ENCODE results near the gene GGTLC1.

The GGTLC1 gene

DNA sequence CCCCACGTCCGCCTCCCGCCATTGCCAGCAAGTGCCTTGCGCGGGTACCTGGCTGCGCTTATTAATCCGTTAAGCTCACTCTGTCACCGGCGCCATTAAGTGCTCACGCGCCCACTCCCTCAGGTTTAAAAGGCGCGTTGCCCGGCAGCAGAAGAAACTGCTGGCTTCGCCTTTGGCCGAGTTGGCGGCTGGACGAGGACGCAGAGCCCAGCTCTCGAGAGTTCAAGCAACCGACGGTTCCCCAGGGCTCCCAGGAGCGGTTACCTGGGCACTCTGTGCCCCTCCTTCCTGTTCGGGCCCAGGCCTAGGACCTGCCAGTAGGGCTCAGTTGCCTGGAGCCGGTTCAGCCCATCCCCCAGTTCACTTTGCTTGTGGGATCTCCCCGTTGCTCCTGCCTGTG, at the start of gene GGTLC1:
Gene GGTLC1 (minus strand): TSS at position 219 of the 400 bp plus-strand sequence. CDS start 2,168 bp downstream, outside the sequence.
- H4K20me1 ChIP-seq (ENCODE audit: insufficient read depth, low read length) = no peaks in the 10 kb centered on the region
- H2AFZ ChIP-seq (ENCODE audit: low read depth, low read length) = no peak within 1 kb of the TSS
- no peaks in the 10 kb centered on the region for H3K4me1 ChIP-seq (ENCODE audit: insufficient read depth, low read length)
- H3K79me2 ChIP-seq (ENCODE audit: insufficient read depth, low read length) = no peaks in the 10 kb centered on the region
- H3K4me2 ChIP-seq (ENCODE audit: insufficient read depth, low read length) = no peak within 1 kb of the TSS
- no peak for ATAC-seq (ENCODE audit: insufficient read depth, low read depth)
- H3K36me3 ChIP-seq (ENCODE audit: insufficient read depth, low read length) = no peaks in the 10 kb centered on the region
- no peak within 1 kb of the TSS for H3K4me3 ChIP-seq (ENCODE audit: low read depth in 1 of 2, low read length in 2 of 2)
- no peak for DNase-seq
- no peak within 1 kb of the TSS for H3K27ac ChIP-seq (ENCODE audit: low read length)
- TF ChIP-seq EZH2 (IDR thresholded peaks at IDR 0.05; ENCODE audit: borderline replicate concordance, low read depth, low read length, severe bottlenecking) (no peak), CTCF (IDR thresholded peaks at IDR 0.05; ENCODE audit: borderline replicate concordance, extremely low read depth, low read length, poor library complexity, severe bottlenecking) (no peak)
- no peak within 1 kb of the TSS for H3K9ac ChIP-seq (ENCODE audit: low read depth, low read length)
- H3K27me3 ChIP-seq (ENCODE audit: insufficient read depth, low read length, poor library complexity) = no peaks in the 10 kb centered on the region
- H3K9me3 ChIP-seq (ENCODE audit: insufficient read depth, low read length, severe bottlenecking) = no peaks in the 10 kb centered on the region

DNA sequence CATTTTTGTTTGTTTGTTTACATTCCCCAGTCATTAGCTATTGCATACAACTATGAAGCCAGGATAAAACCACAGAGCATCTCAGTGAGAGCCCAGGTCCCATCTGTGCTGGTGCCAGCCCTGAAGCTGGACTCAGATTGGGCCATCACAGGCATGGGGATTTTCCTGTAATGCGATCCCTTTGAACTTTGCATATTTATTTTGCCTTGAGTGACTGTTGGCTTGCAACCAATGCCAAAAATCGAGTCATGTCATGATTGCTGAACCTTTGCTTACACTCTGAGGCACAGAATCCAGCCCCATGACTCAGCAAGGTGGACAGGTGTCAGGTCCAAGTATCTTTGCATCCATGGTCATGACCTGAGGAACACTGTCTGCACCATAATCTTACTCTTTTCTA, 46.2 kb upstream of the GGTLC1 start:
- no peaks in the 10 kb centered on the region for H4K20me1 ChIP-seq (ENCODE audit: insufficient read depth, low read length)
- H3K4me3 ChIP-seq (ENCODE audit: low read depth in 1 of 2, low read length in 2 of 2) = no peak overlapping the region
- H3K9ac ChIP-seq (ENCODE audit: low read depth, low read length) = no peak overlapping the region
- no peaks in the 10 kb centered on the region for H3K36me3 ChIP-seq (ENCODE audit: insufficient read depth, low read length)
- no peak overlapping the region for H2AFZ ChIP-seq (ENCODE audit: low read depth, low read length)
- no peaks in the 10 kb centered on the region for H3K9me3 ChIP-seq (ENCODE audit: insufficient read depth, low read length, severe bottlenecking)
- no peaks in the 10 kb centered on the region for H3K27me3 ChIP-seq (ENCODE audit: insufficient read depth, low read length, poor library complexity)
- no peak for ATAC-seq (ENCODE audit: insufficient read depth, low read depth)
- no peak overlapping the region for H3K4me2 ChIP-seq (ENCODE audit: insufficient read depth, low read length)
- no peak overlapping the region for H3K27ac ChIP-seq (ENCODE audit: low read length)
- H3K4me1 ChIP-seq (ENCODE audit: insufficient read depth, low read length) = peaks cover 20% of the 10 kb centered on the region
- no peaks in the 10 kb centered on the region for H3K79me2 ChIP-seq (ENCODE audit: insufficient read depth, low read length)
- no peak for DNase-seq
- no peak for TF ChIP-seq EZH2 (IDR thresholded peaks at IDR 0.05; ENCODE audit: borderline replicate concordance, low read depth, low read length, severe bottlenecking)
- TF ChIP-seq CTCF (IDR thresholded peaks at IDR 0.05; ENCODE audit: borderline replicate concordance, extremely low read depth, low read length, poor library complexity, severe bottlenecking) = no peak

- TF ChIP-seq CTCF (IDR thresholded peaks at IDR 0.05; ENCODE audit: borderline replicate concordance, extremely low read depth, low read length, poor library complexity, severe bottlenecking) (no peak), EZH2 (IDR thresholded peaks at IDR 0.05; ENCODE audit: borderline replicate concordance, low read depth, low read length, severe bottlenecking) (no peak)
- Histone ChIP-seq H3K79me2 (ENCODE audit: insufficient read depth, low read length) (no peaks in the 10 kb centered on the region), H3K9me3 (ENCODE audit: insufficient read depth, low read length, severe bottlenecking) (no peaks in the 10 kb centered on the region), H3K4me3 (ENCODE audit: low read depth in 1 of 2, low read length in 2 of 2) (no peak overlapping the region), H3K4me1 (ENCODE audit: insufficient read depth, low read length) (peaks cover 20% of the 10 kb centered on the region), H3K27ac (ENCODE audit: low read length) (peak overlapping the region; percentile 34; the same call in 1 of the 2 replicates), H3K36me3 (ENCODE audit: insufficient read depth, low read length) (no peaks in the 10 kb centered on the region), H3K27me3 (ENCODE audit: insufficient read depth, low read length, poor library complexity) (no peaks in the 10 kb centered on the region), H3K4me2 (ENCODE audit: insufficient read depth, low read length) (no peak overlapping the region), H2AFZ (ENCODE audit: low read depth, low read length) (0 out of 2 replicates have a peak overlapping the region, but pooled peaks have one; percentile 30), H4K20me1 (ENCODE audit: insufficient read depth, low read length) (no peaks in the 10 kb centered on the region), H3K9ac (ENCODE audit: low read depth, low read length) (no peak overlapping the region)
- ATAC-seq (ENCODE audit: insufficient read depth, low read depth) (no peak), DNase-seq (no peak)
Measured at GRCh38 chr20:24033565-24033964, 45.0 kb upstream of the GGTLC1 start.

DNA sequence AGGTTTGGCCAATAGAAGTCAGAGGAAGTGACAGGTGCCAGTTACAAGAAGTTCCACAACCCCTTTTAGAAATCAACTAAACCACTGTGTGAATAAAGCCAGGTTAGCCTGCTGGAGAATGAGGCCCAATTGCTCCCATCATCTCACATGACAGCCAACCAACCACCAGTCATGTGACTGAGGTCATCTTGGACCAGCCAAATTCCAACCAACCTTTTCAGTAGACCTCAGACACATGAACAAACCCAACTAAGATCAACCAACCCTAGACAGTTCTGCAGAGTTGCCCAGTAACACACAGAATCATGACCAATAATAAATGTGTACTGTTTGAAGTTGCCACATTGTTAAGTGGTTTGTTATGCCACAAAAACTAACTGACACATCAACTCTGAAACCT, 44.6 kb upstream of the GGTLC1 start:
- DNase-seq = no peak
- no peaks in the 10 kb centered on the region for H3K9me3 ChIP-seq (ENCODE audit: insufficient read depth, low read length, severe bottlenecking)
- H2AFZ ChIP-seq (ENCODE audit: low read depth, low read length) = 0 out of 2 replicates have a peak overlapping the region, but pooled peaks have one; percentile 30
- peak; percentile 54; the same call in 1 of the 3 replicates for ATAC-seq (ENCODE audit: insufficient read depth, low read depth)
- H3K27ac ChIP-seq (ENCODE audit: low read length) = peak overlapping the region; percentile 34
- no peak overlapping the region for H3K9ac ChIP-seq (ENCODE audit: low read depth, low read length)
- no peaks in the 10 kb centered on the region for H3K27me3 ChIP-seq (ENCODE audit: insufficient read depth, low read length, poor library complexity)
- no peaks in the 10 kb centered on the region for H3K79me2 ChIP-seq (ENCODE audit: insufficient read depth, low read length)
- TF ChIP-seq CTCF (IDR thresholded peaks at IDR 0.05; ENCODE audit: borderline replicate concordance, extremely low read depth, low read length, poor library complexity, severe bottlenecking) = no peak
- no peak for TF ChIP-seq EZH2 (IDR thresholded peaks at IDR 0.05; ENCODE audit: borderline replicate concordance, low read depth, low read length, severe bottlenecking)
- H3K4me1 ChIP-seq (ENCODE audit: insufficient read depth, low read length) = peaks cover 22% of the 10 kb centered on the region
- no peaks in the 10 kb centered on the region for H3K36me3 ChIP-seq (ENCODE audit: insufficient read depth, low read length)
- no peak overlapping the region for H3K4me3 ChIP-seq (ENCODE audit: low read depth in 1 of 2, low read length in 2 of 2)
- no peaks in the 10 kb centered on the region for H4K20me1 ChIP-seq (ENCODE audit: insufficient read depth, low read length)
- H3K4me2 ChIP-seq (ENCODE audit: insufficient read depth, low read length) = no peak overlapping the region
